ENCODE data around the gene ITGAD.

ITGAD gene

DNA sequence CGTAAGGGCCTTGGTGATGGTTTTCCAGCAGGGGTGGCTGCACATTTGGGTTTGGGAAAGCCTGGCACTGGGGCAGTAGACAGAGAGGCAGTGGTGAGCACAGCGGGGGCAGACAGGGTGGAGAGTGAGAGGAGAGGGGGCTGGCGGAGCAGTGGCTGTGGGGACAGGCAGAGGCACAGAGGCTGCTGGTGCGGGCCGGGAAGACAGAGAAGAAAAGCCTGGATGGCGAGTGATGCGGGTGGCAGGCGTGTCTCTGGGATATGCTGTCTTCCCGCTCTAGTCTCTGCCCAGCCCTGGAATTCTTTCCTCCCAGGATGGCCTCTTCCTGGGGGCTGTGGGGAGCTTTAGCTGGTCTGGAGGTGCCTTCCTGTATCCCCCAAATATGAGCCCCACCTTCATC is 16.9 kb downstream of the ITGAD start:
- TF ChIP-seq, protein P1, sequence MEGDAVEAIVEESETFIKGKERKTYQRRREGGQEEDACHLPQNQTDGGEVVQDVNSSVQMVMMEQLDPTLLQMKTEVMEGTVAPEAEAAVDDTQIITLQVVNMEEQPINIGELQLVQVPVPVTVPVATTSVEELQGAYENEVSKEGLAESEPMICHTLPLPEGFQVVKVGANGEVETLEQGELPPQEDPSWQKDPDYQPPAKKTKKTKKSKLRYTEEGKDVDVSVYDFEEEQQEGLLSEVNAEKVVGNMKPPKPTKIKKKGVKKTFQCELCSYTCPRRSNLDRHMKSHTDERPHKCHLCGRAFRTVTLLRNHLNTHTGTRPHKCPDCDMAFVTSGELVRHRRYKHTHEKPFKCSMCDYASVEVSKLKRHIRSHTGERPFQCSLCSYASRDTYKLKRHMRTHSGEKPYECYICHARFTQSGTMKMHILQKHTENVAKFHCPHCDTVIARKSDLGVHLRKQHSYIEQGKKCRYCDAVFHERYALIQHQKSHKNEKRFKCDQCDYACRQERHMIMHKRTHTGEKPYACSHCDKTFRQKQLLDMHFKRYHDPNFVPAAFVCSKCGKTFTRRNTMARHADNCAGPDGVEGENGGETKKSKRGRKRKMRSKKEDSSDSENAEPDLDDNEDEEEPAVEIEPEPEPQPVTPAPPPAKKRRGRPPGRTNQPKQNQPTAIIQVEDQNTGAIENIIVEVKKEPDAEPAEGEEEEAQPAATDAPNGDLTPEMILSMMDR (IDR thresholded peaks at IDR 0.05; ENCODE audit: unreplicated experiment in 3 of 3), result no peak
- H3K27me3 Mint-ChIP-seq (ENCODE audit: low read depth), result peaks cover 24% of the 10 kb centered on the region

DNA sequence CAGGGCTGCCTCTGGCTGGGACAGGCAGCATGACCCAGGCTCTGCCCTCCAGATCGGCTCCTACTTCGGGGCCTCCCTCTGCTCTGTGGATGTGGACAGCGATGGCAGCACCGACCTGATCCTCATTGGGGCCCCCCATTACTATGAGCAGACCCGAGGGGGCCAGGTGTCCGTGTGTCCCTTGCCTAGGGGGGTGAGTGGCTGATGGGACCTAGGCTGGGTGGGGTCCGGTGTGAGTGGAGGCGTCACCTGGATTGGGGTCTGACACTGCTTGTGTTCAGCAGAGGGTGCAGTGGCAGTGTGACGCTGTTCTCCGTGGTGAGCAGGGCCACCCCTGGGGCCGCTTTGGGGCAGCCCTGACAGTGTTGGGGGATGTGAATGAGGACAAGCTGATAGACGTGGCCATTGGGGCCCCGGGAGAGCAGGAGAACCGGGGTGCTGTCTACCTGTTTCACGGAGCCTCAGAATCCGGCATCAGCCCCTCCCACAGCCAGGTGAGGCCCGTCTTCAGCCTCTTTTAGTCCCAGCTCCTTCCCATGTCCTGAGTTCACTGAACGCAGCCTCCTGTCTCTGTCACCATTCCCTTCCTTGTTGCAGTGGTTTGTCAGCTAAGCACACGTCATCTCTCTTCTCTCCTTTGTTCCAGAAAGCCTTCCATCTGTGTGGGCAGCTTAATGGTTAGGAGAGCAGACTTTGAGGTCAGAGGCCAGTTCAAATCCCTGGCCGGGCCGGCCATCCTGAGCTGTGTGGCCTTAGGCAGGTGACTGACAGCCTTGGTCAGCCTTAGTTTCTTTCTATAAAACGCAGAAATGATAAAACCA is 18.1 kb downstream of the ITGAD start:
- H3K27me3 Mint-ChIP-seq (ENCODE audit: low read depth), result peaks cover 33% of the 10 kb centered on the region
- TF ChIP-seq, protein P1 (IDR thresholded peaks at IDR 0.05; ENCODE audit: unreplicated experiment in 3 of 3), result no peak
- H3K9me3 Mint-ChIP-seq, result no peaks in the 10 kb centered on the region
- H3K27ac Mint-ChIP-seq, result no peak overlapping the region
- no peaks in the 10 kb centered on the region for H3K36me3 Mint-ChIP-seq (ENCODE audit: low read depth)
- H3K4me1 Mint-ChIP-seq, result no peaks in the 10 kb centered on the region
- no peak overlapping the region for H3K4me3 Mint-ChIP-seq

More for the DNA sequence above, 16.9 kb downstream of the ITGAD start:
- Mint-ChIP-seq H3K4me1 (no peaks in the 10 kb centered on the region), H3K9me3 (no peaks in the 10 kb centered on the region), H3K4me3 (no peak overlapping the region), H3K27ac (no peak overlapping the region), H3K36me3 (ENCODE audit: low read depth) (no peaks in the 10 kb centered on the region)

DNA sequence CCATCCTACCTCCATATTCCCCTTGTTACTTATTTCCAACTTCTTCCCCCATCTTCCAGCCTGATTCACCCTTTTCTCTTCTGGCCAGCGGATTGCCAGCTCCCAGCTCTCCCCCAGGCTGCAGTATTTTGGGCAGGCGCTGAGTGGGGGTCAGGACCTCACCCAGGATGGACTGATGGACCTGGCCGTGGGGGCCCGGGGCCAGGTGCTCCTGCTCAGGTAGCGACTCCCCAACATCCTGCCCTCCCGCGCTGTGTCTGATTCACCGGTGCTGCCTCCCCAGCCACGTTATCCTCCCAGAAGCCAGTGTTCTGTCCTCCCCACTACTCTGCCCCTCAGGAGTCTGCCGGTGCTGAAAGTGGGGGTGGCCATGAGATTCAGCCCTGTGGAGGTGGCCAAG is 19.6 kb downstream of the ITGAD start:
- H3K27me3 Mint-ChIP-seq (ENCODE audit: low read depth), result peaks cover 24% of the 10 kb centered on the region
- H3K9me3 Mint-ChIP-seq, result no peaks in the 10 kb centered on the region
- H3K36me3 Mint-ChIP-seq (ENCODE audit: low read depth), result no peaks in the 10 kb centered on the region
- no peaks in the 10 kb centered on the region for H3K4me1 Mint-ChIP-seq
- H3K27ac Mint-ChIP-seq, result no peak overlapping the region
- H3K4me3 Mint-ChIP-seq, result no peak overlapping the region
- TF ChIP-seq, protein P1 (IDR thresholded peaks at IDR 0.05; ENCODE audit: unreplicated experiment in 3 of 3), result no peak

GRCh38 chr16:31413381-31413780 is 20.2 kb downstream of the ITGAD start:
- no peaks in the 10 kb centered on the region for H3K36me3 Mint-ChIP-seq (ENCODE audit: low read depth)
- H3K4me1 Mint-ChIP-seq, result no peaks in the 10 kb centered on the region
- TF ChIP-seq, protein P1 (IDR thresholded peaks at IDR 0.05; ENCODE audit: unreplicated experiment in 3 of 3), result no peak
- H3K4me3 Mint-ChIP-seq, result no peak overlapping the region
- peaks cover 21% of the 10 kb centered on the region for H3K27me3 Mint-ChIP-seq (ENCODE audit: low read depth)
- no peak overlapping the region for H3K27ac Mint-ChIP-seq
- H3K9me3 Mint-ChIP-seq, result no peaks in the 10 kb centered on the region

- no peaks in the 10 kb centered on the region for H3K4me1 Mint-ChIP-seq
- H3K27ac Mint-ChIP-seq, result no peak overlapping the region
- H3K4me3 Mint-ChIP-seq, result no peak overlapping the region
- no peaks in the 10 kb centered on the region for H3K9me3 Mint-ChIP-seq
- peaks cover 19% of the 10 kb centered on the region for H3K27me3 Mint-ChIP-seq (ENCODE audit: low read depth)
- no peaks in the 10 kb centered on the region for H3K36me3 Mint-ChIP-seq (ENCODE audit: low read depth)
- TF ChIP-seq, protein P1 (IDR thresholded peaks at IDR 0.05; ENCODE audit: unreplicated experiment in 3 of 3), result no peak
These were observed 20.8 kb downstream of the ITGAD start for GRCh38 chr16:31413943-31414342.

GRCh38 chr16:31414706-31415105 is 21.6 kb downstream of the ITGAD start:
- H3K27ac Mint-ChIP-seq, result no peak overlapping the region
- no peaks in the 10 kb centered on the region for H3K4me1 Mint-ChIP-seq
- H3K9me3 Mint-ChIP-seq, result no peaks in the 10 kb centered on the region
- H3K4me3 Mint-ChIP-seq, result no peak overlapping the region
- H3K36me3 Mint-ChIP-seq (ENCODE audit: low read depth), result no peaks in the 10 kb centered on the region
- TF ChIP-seq, protein P1 (IDR thresholded peaks at IDR 0.05; ENCODE audit: unreplicated experiment in 3 of 3), result no peak
- H3K27me3 Mint-ChIP-seq (ENCODE audit: low read depth), result peaks cover 18% of the 10 kb centered on the region
